H1 (cell line): ENCODE results near the gene MAPKAP1. TPM values are rescaled to one million over a fixed set of nuclear protein-coding genes. Genes with fewer than 3 reads are reported as not detected.

ENCODE experiments used
- CTCF ChIA-PET: fragments of 300-600 bp; sonication (Branson Sonifier 250); formaldehyde crosslinking; loops from one replicate; lab custom pipeline; 2021; ENCODE audit not compliant: partially characterized antibody; lab: Charles Lee
- POLR2A ChIA-PET: fragments of 300-600 bp; sonication (Branson Sonifier 250); formaldehyde crosslinking; loops from one replicate; lab custom pipeline; 2021; ENCODE audit warnings: inconsistent platforms; ENCODE audit not compliant: partially characterized antibody; lab: Charles Lee
- DNase-seq, 2 experiments: peaks; one replicate each; pipeline versions ENCODE4 v3.0.0 to v3.0.0-alpha.2; 2010 to 2022; ENCODE audit warnings: low spot score in 2 of 2, low read depth in 1 of 2, mixed read lengths in 1 of 2
- FAIRE-seq: peaks from 2 replicates; lab custom pipeline; 2011; peaks lifted over from hg19 to GRCh38; lab: Jason Lieb, UNC
- H2AFZ ChIP-seq: 2 replicates; pipeline ENCODE4 v1.8.1; 2012; ENCODE audit warnings: low read length, inconsistent platforms
- H2AK5ac ChIP-seq: 2 replicates; pipeline ENCODE4 v1.6.1; 2013; ENCODE audit warnings: low read depth, low read length
- H2BK120ac ChIP-seq: replicated peaks from 2 replicates; pipeline ENCODE3; 2013; ENCODE audit warnings: low read depth, low read length, inconsistent platforms
- H2BK12ac ChIP-seq: 2 replicates; pipeline ENCODE4 v1.6.1; 2013; ENCODE audit warnings: low read depth, low read length
- H2BK15ac ChIP-seq: 2 replicates; pipeline ENCODE4 v1.6.1; 2013; ENCODE audit warnings: low read length
- H2BK20ac ChIP-seq: 2 replicates; pipeline ENCODE4 v1.6.1; 2013; ENCODE audit warnings: low read length
- H2BK5ac ChIP-seq: 2 replicates; pipeline ENCODE4 v1.6.1; 2013; ENCODE audit warnings: low read depth, low read length
- H3K14ac ChIP-seq: 2 replicates; pipeline ENCODE4 v1.6.1; 2013; ENCODE audit warnings: inconsistent platforms; ENCODE audit not compliant: insufficient read length
- H3K18ac ChIP-seq: 2 replicates; pipeline ENCODE4 v1.6.1; 2013; ENCODE audit warnings: low read length; ENCODE audit errors: extremely low read depth
- H3K23ac ChIP-seq: 2 replicates; pipeline ENCODE4 v1.6.1; 2013; ENCODE audit warnings: inconsistent platforms; ENCODE audit not compliant: insufficient read length
- H3K23me2 ChIP-seq: 2 replicates; pipeline ENCODE4 v1.6.1; 2013; ENCODE audit warnings: low read depth, low read length
- H3K27ac ChIP-seq: 2 replicates; pipeline ENCODE4 v1.6.1; 2011; ENCODE audit warnings: low read depth, low read length, inconsistent platforms
- H3K27me3 ChIP-seq, 4 experiments: replicated peaks in 1 of 4; 1 replicate in 1 of 4; 2 replicates in 3 of 4; pipeline versions ENCODE4 v1.6.1 to v1.8.1; 2011 to 2013; ENCODE audit warnings: low read length in 3 of 4, mild to moderate bottlenecking in 3 of 4, inconsistent platforms in 2 of 4, mixed read lengths in 2 of 4, moderate library complexity in 1 of 4; ENCODE audit not compliant: control insufficient read depth in 3 of 4, insufficient read depth in 3 of 4; ENCODE audit errors: extremely low read depth in 1 of 4
- H3K36me3 ChIP-seq, 4 experiments: 2 replicates each; pipeline versions ENCODE4 v1.6.1 to v1.8.1; 2011 to 2013; ENCODE audit warnings: mild to moderate bottlenecking in 4 of 4, low read length in 3 of 4, moderate library complexity in 2 of 4, control low read depth in 1 of 4, inconsistent platforms in 1 of 4; ENCODE audit not compliant: insufficient read depth in 4 of 4, control insufficient read depth in 2 of 4
- H3K4ac ChIP-seq: replicated peaks from 2 replicates; pipeline ENCODE3; 2013; ENCODE audit warnings: low read length, low read depth, mixed read lengths, inconsistent platforms; ENCODE audit not compliant: insufficient read length
- H3K4me1 ChIP-seq, 4 experiments: replicated peaks in 1 of 4; 1 replicate in 1 of 4; 2 replicates in 3 of 4; pipeline versions ENCODE4 v1.6.1 to v1.8.1; 2011 to 2013; ENCODE audit warnings: low read length in 3 of 4, inconsistent platforms in 2 of 4, mixed read lengths in 1 of 4; ENCODE audit not compliant: insufficient read depth in 4 of 4, control insufficient read depth in 3 of 4
- H3K4me2 ChIP-seq, 2 experiments: 2 replicates each; pipeline versions ENCODE4 v1.6.1 to v1.8.1; 2011 to 2013; ENCODE audit warnings: low read depth in 2 of 2, low read length in 2 of 2, control low read depth in 1 of 2, inconsistent platforms in 1 of 2, mild to moderate bottlenecking in 1 of 2; ENCODE audit not compliant: insufficient read depth in 1 of 2
- H3K4me3 ChIP-seq, 4 experiments: fragments of 200-600, 300-600 bp in 1 of 4; sonication (generic), shearing (Covaris generic), sonication (Bioruptor Twin) in 1 of 4; 2 replicates each; pipeline versions ENCODE4 v1.5.1 to v1.8.1; 2011 to 2016; ENCODE audit warnings: low read length in 4 of 4, low read depth in 3 of 4, control low read depth in 2 of 4, inconsistent platforms in 2 of 4, mild to moderate bottlenecking in 2 of 4, mixed read lengths in 1 of 4, moderate library complexity in 1 of 4; ENCODE audit not compliant: insufficient read depth in 2 of 4; ENCODE audit errors: extremely low read depth in 1 of 4
- H3K56ac ChIP-seq: replicated peaks from 2 replicates; pipeline ENCODE3; 2013; ENCODE audit warnings: low read depth, mild to moderate bottlenecking, mixed read lengths, low read length, inconsistent platforms; ENCODE audit not compliant: insufficient read length
- H3K79me1 ChIP-seq: 2 replicates; pipeline ENCODE4 v1.6.1; 2013; ENCODE audit warnings: low read depth, low read length, control low read depth
- H3K79me2 ChIP-seq, 2 experiments: 2 replicates each; pipeline versions ENCODE4 v1.6.1 to v1.8.1; 2012 to 2013; ENCODE audit warnings: low read length in 2 of 2, mild to moderate bottlenecking in 2 of 2, inconsistent platforms in 1 of 2; ENCODE audit not compliant: insufficient read depth in 2 of 2, control insufficient read depth in 1 of 2
- H3K9ac ChIP-seq, 4 experiments: replicated peaks in 1 of 4; 1 replicate in 1 of 4; 2 replicates in 3 of 4; pipeline versions ENCODE4 v1.6.1 to v1.8.1; 2011 to 2013; ENCODE audit warnings: low read depth in 3 of 4, low read length in 3 of 4, control low read depth in 2 of 4, mild to moderate bottlenecking in 2 of 4, moderate library complexity in 2 of 4, inconsistent platforms in 1 of 4; ENCODE audit errors: extremely low read depth in 1 of 4
- H3K9me3 ChIP-seq, 2 experiments: 2 replicates each; pipeline versions ENCODE4 v1.6.1 to v1.8.1; 2012 to 2013; ENCODE audit warnings: mild to moderate bottlenecking in 2 of 2, moderate library complexity in 2 of 2, control low read depth in 1 of 2, inconsistent platforms in 1 of 2, low read depth in 1 of 2, low read length in 1 of 2, mixed read lengths in 1 of 2; ENCODE audit not compliant: insufficient read depth in 2 of 2
- H4K20me1 ChIP-seq, 2 experiments: replicated peaks in 1 of 2; 2 replicates each; pipeline versions ENCODE3 to v1.8.1; 2011 to 2013; ENCODE audit warnings: inconsistent platforms in 2 of 2, low read length in 2 of 2, mild to moderate bottlenecking in 1 of 2; ENCODE audit not compliant: insufficient read depth in 2 of 2, control insufficient read depth in 1 of 2
- H4K5ac ChIP-seq: 2 replicates; pipeline ENCODE4 v1.6.1; 2013; ENCODE audit warnings: low read length, low read depth, mixed read lengths, inconsistent platforms; ENCODE audit not compliant: insufficient read length
- H4K8ac ChIP-seq: 2 replicates; pipeline ENCODE4 v1.8.0; 2013; ENCODE audit warnings: mild to moderate bottlenecking, moderate library complexity, low read length, inconsistent platforms; ENCODE audit not compliant: insufficient read depth; ENCODE audit errors: extremely low read depth
- H4K91ac ChIP-seq: replicated peaks from 2 replicates; pipeline ENCODE3; 2013; ENCODE audit warnings: low read length, mixed read lengths, inconsistent platforms; ENCODE audit not compliant: insufficient read length
- ATF3 ChIP-seq: IDR thresholded peaks from 2 replicates; pipeline ENCODE4 v1.6.1; 2011; ENCODE audit warnings: low read depth, mild to moderate bottlenecking, low read length; ENCODE audit not compliant: insufficient read depth
- BACH1 ChIP-seq: IDR thresholded peaks from 2 replicates; pipeline ENCODE4 v1.6.1; 2012; ENCODE audit warnings: low read length, improper control_type of control experiment
- CBX5 ChIP-seq: fragments of 300-800, 300-1000 bp; sonication (generic); IDR thresholded peaks from 2 replicates; pipeline ENCODE4 v1.7.1; 2016; ENCODE audit warnings: antibody characterized with exemption, low read length, low read depth
- CREB1 ChIP-seq: IDR thresholded peaks from 2 replicates; pipeline ENCODE4 v1.6.1; 2012; ENCODE audit warnings: inconsistent platforms
- CTBP2 ChIP-seq: IDR thresholded peaks from 2 replicates; pipeline ENCODE4 v1.7.0; 2011; ENCODE audit warnings: borderline replicate concordance, mild to moderate bottlenecking, moderate library complexity, mixed read lengths, low read length; ENCODE audit not compliant: insufficient read depth, insufficient read length
- EGR1 ChIP-seq: IDR thresholded peaks from 2 replicates; pipeline ENCODE4 v1.6.1; 2011; ENCODE audit warnings: low read depth, low read length, borderline replicate concordance
- KDM1A ChIP-seq: fragments of 200-600, 300-600 bp; sonication (generic); IDR thresholded peaks from 2 replicates; pipeline ENCODE4 v1.7.1; 2016; ENCODE audit warnings: mild to moderate bottlenecking, low read length, borderline replicate concordance
- KDM5A ChIP-seq: fragments of 200-600 bp; IDR thresholded peaks from 2 replicates; pipeline ENCODE4 v1.7.1; 2012; ENCODE audit warnings: mild to moderate bottlenecking, low read length, inconsistent platforms, mixed read lengths
- PHF8 ChIP-seq: fragments of 200-600 bp; sonication (generic); conservative IDR thresholded peaks from 2 replicates; pipeline ENCODE4 v1.7.1; 2012; ENCODE audit warnings: low read depth, mild to moderate bottlenecking, inconsistent platforms, low read length, moderate library complexity
- POLR2A ChIP-seq, 2 experiments: IDR thresholded peaks; 1 replicate in 1 of 2; 2 replicates in 1 of 2; pipeline ENCODE4 v1.6.1; 2011; ENCODE audit warnings: low read depth in 2 of 2, low read length in 2 of 2, mild to moderate bottlenecking in 2 of 2; ENCODE audit errors: control extremely low read depth in 1 of 2
- RNF2 ChIP-seq: fragments of 200-900, 300-1000 bp; sonication (generic); IDR thresholded peaks from 2 replicates; pipeline ENCODE4 v1.7.1; 2016; ENCODE audit warnings: borderline replicate concordance, low read depth, mild to moderate bottlenecking, antibody characterized with exemption, low read length; ENCODE audit not compliant: poor library complexity, severe bottlenecking; ENCODE audit errors: missing control alignments
- SAP30 ChIP-seq: fragments of 300-600 bp; sonication (generic); IDR thresholded peaks from 2 replicates; pipeline ENCODE4 v1.7.1; 2012; ENCODE audit warnings: low read length, moderate library complexity, mild to moderate bottlenecking, inconsistent platforms; ENCODE audit not compliant: insufficient read depth, insufficient replicate concordance
- SIX5 ChIP-seq: IDR thresholded peaks from 2 replicates; pipeline ENCODE4 v1.6.1; 2011; ENCODE audit warnings: mild to moderate bottlenecking, low read depth, low read length
- SP1 ChIP-seq: IDR thresholded peaks from 2 replicates; pipeline ENCODE4 v1.6.1; 2011; ENCODE audit warnings: low read depth, low read length
- SP4 ChIP-seq: IDR thresholded peaks from 2 replicates; pipeline ENCODE4 v1.6.1; 2012; ENCODE audit warnings: low read length, inconsistent platforms
- WGBS, 2 experiments: shearing (Covaris generic) in 1 of 2; methylation state at CpG; one replicate each; pipeline versions ENCODE4 v1.1.6 to v1.1.7; 2013 to 2015; ENCODE audit warnings: low lambda C conversion rate in 2 of 2, mixed read lengths in 2 of 2, inconsistent platforms in 1 of 2, low coverage in 1 of 2, missing lambda C conversion rate in 1 of 2; ENCODE audit not compliant: insufficient replicate concordance in 2 of 2, insufficient coverage in 1 of 2, insufficient read length in 1 of 2; ENCODE audit errors: extremely low coverage in 1 of 2, missing lambda C conversion rate in 1 of 2; 5-methylcytosine and 5-hydroxymethylcytosine counted together
- polyA plus RNA-seq, 7 experiments: library from polyadenylated mRNA; depleted of rRNA in 3 of 7; stranded (reverse) in 5 of 7; unstranded in 2 of 7; fragments of >200 nt in 5 of 7; fragments of 200-250 nt in 2 of 7; gene quantifications; 1 replicate in 5 of 7; 2 replicates in 1 of 7; 4 replicates in 1 of 7; pipeline versions ENCODE4 v1.2.1 to v1.2.3, GENCODE V29; 2011 to 2013; ENCODE audit warnings: missing spikeins in 2 of 7, mixed read lengths in 2 of 7
- total RNA-seq: library from RNA; stranded (reverse); fragmentation: NEBNext Ultra II Directional; extraction: Animal tissue kit (Norgen Biotek cat#: 25700); gene quantifications from 2 replicates; pipeline ENCODE4 v1.2.1, GENCODE V29; 2021

Gene MAPKAP1
- total and polyA plus RNA-seq, 2 of the 8 experiments (the other 6 are each of a cell fraction or from before 2014, with no cell fraction given) = 79.2 to 140 TPM

- H4K91ac ChIP-seq = no peak overlapping the region
- H3K9ac ChIP-seq = no peak overlapping the region
- H3K27ac ChIP-seq = no peak overlapping the region
- H3K36me3 ChIP-seq = no peaks in the 10 kb centered on the region
- H3K4me3 ChIP-seq = no peak overlapping the region
- H3K4me2 ChIP-seq = no peak overlapping the region
- H2BK5ac ChIP-seq = no peak overlapping the region
- no peak overlapping the region for H2AK5ac ChIP-seq
- H3K23ac ChIP-seq = no peak overlapping the region
- ChIA-PET CTCF (interaction anchor here (1.2 to 1.5 kb wide), 3 partner anchors 8 to 28 kb away, joined by 3 to 9 read pairs (median 4); no protein-coding TSS in a partner anchor), POLR2A (interaction anchor here (0.7 kb wide), 1 partner anchor 14 kb away, joined by 3 read pairs; no protein-coding TSS in a partner anchor)
- H2AFZ ChIP-seq = no peak overlapping the region
- H4K20me1 ChIP-seq = no peaks in the 10 kb centered on the region
- H3K56ac ChIP-seq = no peak overlapping the region
- H2BK12ac ChIP-seq = no peak overlapping the region
- H2BK120ac ChIP-seq = no peak overlapping the region
- no peaks in the 10 kb centered on the region for H3K9me3 ChIP-seq
- FAIRE-seq (no peak), DNase-seq (no peak)
- no peak overlapping the region for H3K4ac ChIP-seq
- 97% methylated on average over 17 of the region's 20 CpGs; no CpG with 5 or more reads in 1 of the 2 experiments for WGBS, 2 experiments
- no peaks in the 10 kb centered on the region for H3K27me3 ChIP-seq
- H4K8ac ChIP-seq = no peak overlapping the region
- H3K79me2 ChIP-seq = no peaks in the 10 kb centered on the region
- no peaks in the 10 kb centered on the region for H3K23me2 ChIP-seq
- H3K79me1 ChIP-seq = no peaks in the 10 kb centered on the region
- H3K18ac ChIP-seq = no peak overlapping the region
- no peak overlapping the region for H4K5ac ChIP-seq
- H3K14ac ChIP-seq = no peak overlapping the region
- no peaks in the 10 kb centered on the region; a peak in 1 of 7 replicates for H3K4me1 ChIP-seq
- H2BK15ac ChIP-seq = no peak overlapping the region
- no peak overlapping the region for H2BK20ac ChIP-seq
- TF ChIP-seq KDM5A (no peak), BACH1 (no peak), SP4 (no peak), SAP30 (no peak), EGR1 (no peak), PHF8 (no peak), RNF2 (no peak), SIX5 (no peak), KDM1A (no peak), CBX5 (no peak), ATF3 (no peak), CREB1 (no peak), SP1 (no peak), CTBP2 (no peak), POLR2A (IDR thresholded peaks at IDR 0.05; ENCODE audit: control extremely low read depth in 1 of 2, low read depth in 2 of 2, low read length in 2 of 2) (no peak)
Measured at GRCh38 chr9:125399666-125400065, 307.3 kb downstream of the MAPKAP1 start.
